Adrenal gland (tissue), 12 donors: ENCODE measurements around the gene GLB1L. TPM values are rescaled to one million over a fixed set of nuclear protein-coding genes. Genes with fewer than 3 reads are reported as not detected.

ENCODE experiments used
- DNase-seq, 7 donors: peaks; one replicate each; pipeline ENCODE4 v3.0.0-alpha.2; 2019 to 2020
- H3K27ac ChIP-seq, 5 donors: fragments of 200-600 bp; sonication (generic) in 4 of 5; 1 replicate in 3 of 5; 2 replicates in 2 of 5; pipeline versions ENCODE4 v1.5.1 to v1.8.0; 2016 to 2020; ENCODE audit warnings: mild to moderate bottlenecking in 1 of 5
- H3K27me3 ChIP-seq: fragments of 200-600 bp; 2 replicates; pipeline ENCODE4 v1.8.0; 2021
- H3K36me3 ChIP-seq, 2 donors: fragments of 200-600 bp; replicated peaks in 1 of 2; 1 replicate in 1 of 2; 2 replicates in 1 of 2; pipeline versions ENCODE4 v1.5.1 to v1.8.0; 2018 to 2022
- H3K4me1 ChIP-seq, 2 donors: fragments of 200-600 bp; replicated peaks in 1 of 2; 1 replicate in 1 of 2; 2 replicates in 1 of 2; pipeline versions ENCODE4 v1.5.1 to v1.8.0; 2018 to 2021
- H3K4me3 ChIP-seq, 4 donors: fragments of 200-600 bp; sonication (generic) in 3 of 4; one replicate each; pipeline ENCODE4 v1.5.1; 2016 to 2018
- H3K9me3 ChIP-seq, 3 donors: fragments of 200-600 bp; sonication (generic) in 1 of 3; replicated peaks in 1 of 3; 1 replicate in 2 of 3; 2 replicates in 1 of 3; pipeline versions ENCODE4 v1.5.1 to v1.8.0; 2016 to 2021
- CTCF ChIP-seq, 6 experiments: fragments of 450-650 bp in 4 of 6; fragments of 200-600 bp in 2 of 6; sonication (generic) in 1 of 6; IDR thresholded peaks; 1 replicate in 5 of 6; 2 replicates in 1 of 6; pipeline versions ENCODE4 v1.5.1 to v1.8.0; 2016 to 2021; ENCODE audit warnings: antibody characterized with exemption in 6 of 6, mild to moderate bottlenecking in 2 of 6, moderate library complexity in 1 of 6
- POLR2A ChIP-seq, 2 donors: fragments of 450-650 bp; IDR thresholded peaks; one replicate each; pipeline ENCODE4 v1.6.1; 2017; ENCODE audit warnings: antibody characterized with exemption in 2 of 2, mild to moderate bottlenecking in 2 of 2, moderate library complexity in 1 of 2
- WGBS, 4 donors: extraction: QIAGEN DNeasy Blood & Tissue Kit in 2 of 4; methylation state at CpG; one replicate each; pipeline versions ENCODE4 v1.1.5 to v1.1.7; 2013 to 2017; 5-methylcytosine and 5-hydroxymethylcytosine counted together
- intact Hi-C, 2 donors: fragments of 100-400 bp; cut with DNase I; formaldehyde crosslinking; loops; one replicate each; pipeline versions ENCODE4 v1.14.1 to v1.15.0; 2022 to 2023
- polyA plus RNA-seq, 3 donors: library from polyadenylated mRNA; stranded (reverse); fragments of 200-250 nt in 2 of 3; fragments of 350-450 nt in 1 of 3; fragmentation: Illumina TruSeq in 1 of 3; extraction: RNeasy Lipid Tissue Mini Kit (QIAGEN cat#74804) in 1 of 3; gene quantifications; one replicate each; pipeline ENCODE4 v1.2.3, GENCODE V29; 2013 to 2014
- total RNA-seq, 9 donors: library from RNA; depleted of rRNA in 4 of 9; stranded (reverse); fragments of >200 nt in 4 of 9; fragments of 120-200 nt in 1 of 9; fragmentation: NEBNext Ultra II Directional in 1 of 9; extraction: Animal tissue kit (Norgen Biotek cat#: 25700) in 1 of 9; gene quantifications; one replicate each; pipeline versions ENCODE4 v1.1.0 to v1.2.4, GENCODE V29; 2013 to 2023
- donor health status: healthy with polysubstance abuse.
- donor health status: Bipolar disorder and iron deficiency.
- donor health status: DM: yes; HTN: yes; CAD: no.
- donor health status: DM: no; HTN: no; CAD: no.
- donor health status: DM: no; HTN: no; CAD: no.
- donor health status: DM: yes; HTN: yes; CAD: no.

GLB1L gene
- total and polyA plus RNA-seq, 12 donors, result 6.3 to 25.0 (median 14.5) TPM

- Histone ChIP-seq H3K36me3 (peaks cover 0 to 53% of the 10 kb centered on the region in 2 donors), H3K4me1 (peaks cover 14 to 29% of the 10 kb centered on the region in 2 donors), H3K27me3 (no peaks in the 10 kb centered on the region), H3K9me3 (no peaks in the 10 kb centered on the region), H3K4me3 (no peak overlapping the region), H3K27ac (peak overlapping the region in 1 of 5 donors; percentile 99)
- intact Hi-C loops, result no loop called here
- 91 to 95% (median 92%) methylated on average over 17 of the region's 17 CpGs for WGBS, 4 donors
- DNase-seq, result peak in 1 of 7 donors; percentile 22
- TF ChIP-seq POLR2A (IDR thresholded peaks at IDR 0.05) (no peak), CTCF (IDR thresholded peaks at IDR 0.05) (no peak)
Measured at GRCh38 chr2:219282943-219283581, 37.8 kb upstream of the GLB1L start.

GRCh38 chr2:219282375-219282774, 37.1 kb upstream of the GLB1L start:
- TF ChIP-seq CTCF (IDR thresholded peaks at IDR 0.05) (no peak), POLR2A (IDR thresholded peaks at IDR 0.05) (no peak)
- Histone ChIP-seq H3K4me1 (peaks cover 14 to 33% of the 10 kb centered on the region in 2 donors), H3K4me3 (no peak overlapping the region), H3K27me3 (no peaks in the 10 kb centered on the region), H3K36me3 (peaks cover 0 to 53% of the 10 kb centered on the region in 2 donors), H3K27ac (peak overlapping the region in 1 of 5 donors; percentile 99), H3K9me3 (no peaks in the 10 kb centered on the region)
- DNase-seq, result peak in 1 of 7 donors; percentile 14
- WGBS, 4 donors, result 81 to 92% (median 87%) methylated on average over 5 of the region's 5 CpGs
- intact Hi-C loops, result no loop called here

GRCh38 chr2:219281588-219281987, 36.3 kb upstream of the GLB1L start:
- intact Hi-C loops, result no loop called here
- Histone ChIP-seq H3K27ac (peak overlapping the region in 1 of 5 donors; percentile 99), H3K4me3 (no peak overlapping the region), H3K36me3 (peaks cover 0 to 53% of the 10 kb centered on the region in 2 donors), H3K4me1 (peaks cover 14 to 33% of the 10 kb centered on the region in 2 donors), H3K9me3 (no peaks in the 10 kb centered on the region), H3K27me3 (no peaks in the 10 kb centered on the region)
- no peak for TF ChIP-seq CTCF (IDR thresholded peaks at IDR 0.05)
- no peak for TF ChIP-seq POLR2A (IDR thresholded peaks at IDR 0.05)
- no peak for DNase-seq
- 81 to 84% (median 83%) methylated on average over 7 to 8 of the region's 8 CpGs for whole genome bisulfite sequencing, 4 donors

GRCh38 chr2:219280651-219281050, 35.4 kb upstream of the GLB1L start:
- TF ChIP-seq CTCF (IDR thresholded peaks at IDR 0.05) (no peak), POLR2A (IDR thresholded peaks at IDR 0.05) (no peak)
- intact Hi-C loops, result no loop called here
- Histone ChIP-seq H3K4me3 (no peak overlapping the region), H3K36me3 (peaks cover 0 to 50% of the 10 kb centered on the region in 2 donors), H3K27ac (peak overlapping the region in 3 of 5 donors; percentile 94 to 99 (median 99)), H3K27me3 (no peaks in the 10 kb centered on the region), H3K9me3 (no peaks in the 10 kb centered on the region), H3K4me1 (peaks cover 14 to 32% of the 10 kb centered on the region in 2 donors)
- WGBS, 4 donors, result 92 to 96% (median 94%) methylated on average over 4 of the region's 4 CpGs
- no peak for DNase-seq
